ENCODE data around the gene P2RY10.

P2RY10 gene

DNA sequence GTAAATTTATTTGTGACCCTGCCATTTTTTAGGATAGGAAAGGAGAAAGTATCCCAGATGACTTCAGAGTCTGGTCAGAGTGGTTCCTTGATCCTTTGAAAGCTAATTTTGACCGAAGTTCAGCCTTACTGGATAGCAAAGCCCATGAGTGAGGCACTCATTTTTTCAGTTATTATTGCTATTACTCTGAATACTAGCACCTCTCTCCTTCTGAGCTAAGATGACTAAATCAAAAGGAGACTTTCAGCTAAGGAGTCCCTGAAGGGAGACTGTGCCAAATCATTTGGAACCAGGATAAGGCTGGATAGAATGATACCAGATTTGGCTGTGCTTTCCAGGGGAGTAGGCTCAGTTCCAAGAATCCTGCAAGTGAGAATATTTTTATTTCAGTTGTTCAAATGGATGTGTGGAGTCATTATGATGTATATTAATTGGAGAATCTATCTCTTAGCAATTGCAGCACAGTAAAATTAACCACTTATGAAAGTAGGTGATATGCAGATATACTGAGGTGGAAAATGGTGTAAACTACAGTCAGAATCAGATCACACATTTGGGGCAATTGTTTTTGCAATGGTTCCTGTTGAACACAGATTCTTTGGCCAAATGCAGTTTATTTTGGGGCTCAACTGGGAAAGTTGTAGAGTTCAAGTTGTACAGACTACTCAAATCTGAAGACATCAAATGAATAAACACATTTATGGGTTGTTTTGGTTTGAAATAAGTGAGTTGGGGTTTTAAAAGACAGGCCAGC lies 1.2 kb downstream of the P2RY10 start:
- no peak overlapping the region for H3K4me3 ChIP-seq (replicated peaks; ENCODE audit: low read depth, low read length)
- DNase-seq (ENCODE audit: low read depth), result no peak
- TF ChIP-seq, protein P1, sequence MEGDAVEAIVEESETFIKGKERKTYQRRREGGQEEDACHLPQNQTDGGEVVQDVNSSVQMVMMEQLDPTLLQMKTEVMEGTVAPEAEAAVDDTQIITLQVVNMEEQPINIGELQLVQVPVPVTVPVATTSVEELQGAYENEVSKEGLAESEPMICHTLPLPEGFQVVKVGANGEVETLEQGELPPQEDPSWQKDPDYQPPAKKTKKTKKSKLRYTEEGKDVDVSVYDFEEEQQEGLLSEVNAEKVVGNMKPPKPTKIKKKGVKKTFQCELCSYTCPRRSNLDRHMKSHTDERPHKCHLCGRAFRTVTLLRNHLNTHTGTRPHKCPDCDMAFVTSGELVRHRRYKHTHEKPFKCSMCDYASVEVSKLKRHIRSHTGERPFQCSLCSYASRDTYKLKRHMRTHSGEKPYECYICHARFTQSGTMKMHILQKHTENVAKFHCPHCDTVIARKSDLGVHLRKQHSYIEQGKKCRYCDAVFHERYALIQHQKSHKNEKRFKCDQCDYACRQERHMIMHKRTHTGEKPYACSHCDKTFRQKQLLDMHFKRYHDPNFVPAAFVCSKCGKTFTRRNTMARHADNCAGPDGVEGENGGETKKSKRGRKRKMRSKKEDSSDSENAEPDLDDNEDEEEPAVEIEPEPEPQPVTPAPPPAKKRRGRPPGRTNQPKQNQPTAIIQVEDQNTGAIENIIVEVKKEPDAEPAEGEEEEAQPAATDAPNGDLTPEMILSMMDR (IDR thresholded peaks at IDR 0.05; ENCODE audit: low read length, missing control alignments), result no peak

DNA sequence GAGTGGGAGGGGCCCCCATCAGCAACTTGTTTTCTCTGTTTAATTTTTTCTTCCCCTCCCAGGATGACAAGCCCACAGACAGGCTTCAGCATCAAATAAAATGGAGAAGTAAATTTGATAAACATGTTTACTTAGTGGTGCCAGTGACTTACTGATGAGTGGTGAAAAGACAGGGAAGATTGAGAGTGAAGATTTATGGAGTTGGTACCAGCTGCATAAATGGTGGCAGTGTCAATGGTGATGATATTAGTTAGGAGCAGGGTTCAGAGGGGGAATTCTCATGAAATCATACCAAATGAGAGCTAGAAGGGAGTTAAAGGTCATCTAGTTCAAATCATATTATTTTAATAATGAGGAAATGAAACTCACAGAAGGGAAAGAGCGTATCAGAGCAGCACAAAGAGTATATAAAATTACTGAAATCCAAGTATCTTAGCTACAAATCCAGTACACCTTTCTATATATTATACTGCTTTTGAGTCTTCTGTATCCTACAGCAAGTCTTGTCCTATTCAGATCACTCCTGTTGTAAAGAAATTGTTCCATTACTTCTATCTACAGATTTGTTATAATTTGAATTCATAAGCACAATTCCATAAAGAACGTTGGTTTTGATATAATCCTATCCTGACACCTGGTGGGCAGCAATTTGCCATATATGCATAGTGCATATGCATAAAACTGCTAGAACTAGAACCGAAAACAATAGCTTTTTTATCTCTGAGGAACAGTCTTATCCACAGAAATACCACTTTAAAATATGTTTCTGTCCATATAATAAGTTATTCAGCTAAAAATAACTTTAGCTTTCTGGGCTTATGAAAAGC lies 5.0 kb downstream of the P2RY10 start:
- no peak for DNase-seq (ENCODE audit: low read depth)
- H3K4me3 ChIP-seq (replicated peaks; ENCODE audit: low read depth, low read length), result no peak overlapping the region
- TF ChIP-seq, protein P1 (IDR thresholded peaks at IDR 0.05; ENCODE audit: low read length, missing control alignments), result no peak

DNA sequence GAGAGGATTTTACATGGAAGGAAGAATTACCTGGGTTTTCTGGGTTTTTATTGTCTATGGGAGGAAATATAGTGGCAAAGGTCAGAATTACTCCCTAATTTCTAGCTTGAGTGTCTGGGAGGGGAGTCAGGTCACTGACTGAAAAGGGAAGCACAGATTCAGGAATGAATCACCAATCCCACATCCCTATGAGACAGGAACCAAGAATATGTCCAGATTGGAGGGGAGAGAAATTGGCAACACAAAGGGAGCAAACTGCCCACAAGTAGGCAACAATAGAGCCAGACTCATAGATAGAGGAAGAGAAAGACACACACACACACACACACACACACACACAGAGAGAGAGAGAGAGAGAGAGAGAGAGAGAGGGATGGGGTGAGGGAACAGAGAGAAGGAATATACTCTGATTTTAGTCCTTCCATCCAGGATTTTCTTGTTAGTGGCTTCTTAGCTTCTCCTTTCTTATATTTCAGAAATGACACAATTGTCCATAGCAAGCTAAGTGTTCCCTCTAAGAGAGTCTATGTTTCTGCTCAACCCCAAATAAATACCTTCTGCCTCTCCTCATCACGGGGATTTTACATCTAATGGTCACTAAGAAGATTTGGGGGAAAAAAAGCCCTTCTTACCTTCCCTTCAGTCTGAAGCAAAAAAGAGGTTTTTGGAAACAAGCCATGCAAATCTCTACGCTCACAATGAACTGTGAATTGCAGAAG lies 12.0 kb downstream of the P2RY10 start:
- TF ChIP-seq, protein P1 (IDR thresholded peaks at IDR 0.05; ENCODE audit: low read length, missing control alignments), result no peak

DNA sequence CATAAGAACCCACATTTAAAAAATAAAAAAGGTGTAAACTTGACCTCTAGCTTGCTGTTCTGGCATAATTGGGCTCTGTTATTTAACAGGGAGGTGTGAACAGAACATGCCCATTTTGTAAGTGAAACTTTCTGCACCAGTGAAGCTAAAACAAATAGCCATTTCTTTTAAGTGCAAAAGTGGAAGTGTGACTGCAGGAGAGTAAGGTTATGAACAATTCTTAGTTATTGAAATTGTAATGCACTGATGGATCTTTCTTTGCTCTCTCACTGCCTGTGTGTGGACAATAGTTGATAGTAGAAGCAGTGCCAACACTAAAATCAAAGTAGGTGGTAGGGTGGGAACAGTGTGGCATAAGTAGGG lies 12.6 kb downstream of the P2RY10 start:
- TF ChIP-seq, protein P1 (IDR thresholded peaks at IDR 0.05; ENCODE audit: low read length, missing control alignments), result no peak
- H3K4me3 ChIP-seq (replicated peaks; ENCODE audit: low read depth, low read length), result no peak overlapping the region
- DNase-seq (ENCODE audit: low read depth), result no peak

More for the DNA sequence above, 12.0 kb downstream of the P2RY10 start:
- no peak overlapping the region for H3K4me3 ChIP-seq (replicated peaks; ENCODE audit: low read depth, low read length)
- no peak for DNase-seq (ENCODE audit: low read depth)

DNA sequence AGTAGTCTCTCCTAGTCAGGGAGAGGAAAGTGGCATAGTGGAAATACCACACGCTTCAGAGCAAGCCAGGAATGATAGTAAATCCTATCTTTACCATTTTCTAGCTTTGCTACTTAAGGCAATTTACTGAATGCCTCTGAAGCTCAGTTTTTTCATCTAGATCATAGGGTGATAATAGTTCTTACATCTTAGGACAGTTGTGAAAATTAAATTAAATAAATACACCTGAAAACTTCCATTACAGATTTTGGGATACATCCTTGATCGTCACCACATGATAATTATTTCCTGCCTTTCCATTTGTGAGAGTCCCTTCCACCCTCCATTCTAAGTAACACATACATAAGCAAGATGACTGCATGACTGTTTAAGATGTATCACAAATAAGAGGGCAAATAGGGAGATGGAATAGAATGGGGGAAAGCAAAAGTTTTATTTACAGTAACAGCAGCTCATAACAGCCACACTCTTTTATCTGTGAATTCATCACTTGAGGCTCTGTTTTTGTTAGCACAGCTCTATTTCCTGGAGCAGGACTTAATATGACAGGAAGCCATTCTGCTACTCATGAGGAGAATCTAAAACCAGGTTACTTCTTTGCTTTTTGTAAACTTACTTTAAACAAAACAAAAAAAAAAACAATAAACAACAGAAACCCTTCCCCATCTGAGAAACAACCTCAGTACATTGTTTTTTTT lies 13.4 kb downstream of the P2RY10 start:
- H3K4me3 ChIP-seq (replicated peaks; ENCODE audit: low read depth, low read length), result no peak overlapping the region
- TF ChIP-seq, protein P1 (IDR thresholded peaks at IDR 0.05; ENCODE audit: low read length, missing control alignments), result no peak
- no peak for DNase-seq (ENCODE audit: low read depth)

DNA sequence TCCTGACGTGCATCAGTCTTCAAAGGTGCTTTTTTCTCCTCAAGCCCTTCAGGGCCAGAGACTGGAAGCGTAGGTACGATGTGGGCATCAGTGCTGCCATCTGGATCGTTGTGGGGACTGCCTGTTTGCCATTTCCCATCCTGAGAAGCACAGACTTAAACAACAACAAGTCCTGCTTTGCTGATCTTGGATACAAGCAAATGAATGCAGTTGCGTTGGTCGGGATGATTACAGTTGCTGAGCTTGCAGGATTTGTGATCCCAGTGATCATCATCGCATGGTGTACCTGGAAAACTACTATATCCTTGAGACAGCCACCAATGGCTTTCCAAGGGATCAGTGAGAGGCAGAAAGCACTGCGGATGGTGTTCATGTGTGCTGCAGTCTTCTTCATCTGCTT lies 15.7 kb downstream of the P2RY10 start:
- no peak overlapping the region for H3K4me3 ChIP-seq (replicated peaks; ENCODE audit: low read depth, low read length)
- no peak for DNase-seq (ENCODE audit: low read depth)
- TF ChIP-seq, protein P1 (IDR thresholded peaks at IDR 0.05; ENCODE audit: low read length, missing control alignments), result no peak
